Tibial nerve (tissue), 4 donors: ENCODE results near the gene NTNG2.

Experiments used
- EP300 ChIP-seq, 2 donors: sonication (generic); formaldehyde crosslinking; IDR thresholded peaks; one replicate each; pipeline ENCODE4 v1.6.1; 2017; ENCODE audit warnings: antibody characterized with exemption in 2 of 2, mild to moderate bottlenecking in 1 of 2
- POLR2A ChIP-seq, 2 donors: fragments of 450-650 bp; IDR thresholded peaks; one replicate each; pipeline ENCODE4 v1.6.1; 2017; ENCODE audit warnings: antibody characterized with exemption in 2 of 2, mild to moderate bottlenecking in 2 of 2, moderate library complexity in 2 of 2
- TF ChIP-seq, protein P1 (sequence below), 5 experiments: fragments of 200-600 bp in 3 of 5; fragments of 450-650 bp in 2 of 5; sonication (generic) in 3 of 5; IDR thresholded peaks; one replicate each; pipeline ENCODE4 v1.5.1; 2016 to 2019; ENCODE audit warnings: antibody characterized with exemption in 5 of 5, mild to moderate bottlenecking in 3 of 5, moderate library complexity in 2 of 5

GRCh38 chr9:132114102-132114707 is 47.7 kb upstream of the NTNG2 start:
- TF ChIP-seq, protein P1, sequence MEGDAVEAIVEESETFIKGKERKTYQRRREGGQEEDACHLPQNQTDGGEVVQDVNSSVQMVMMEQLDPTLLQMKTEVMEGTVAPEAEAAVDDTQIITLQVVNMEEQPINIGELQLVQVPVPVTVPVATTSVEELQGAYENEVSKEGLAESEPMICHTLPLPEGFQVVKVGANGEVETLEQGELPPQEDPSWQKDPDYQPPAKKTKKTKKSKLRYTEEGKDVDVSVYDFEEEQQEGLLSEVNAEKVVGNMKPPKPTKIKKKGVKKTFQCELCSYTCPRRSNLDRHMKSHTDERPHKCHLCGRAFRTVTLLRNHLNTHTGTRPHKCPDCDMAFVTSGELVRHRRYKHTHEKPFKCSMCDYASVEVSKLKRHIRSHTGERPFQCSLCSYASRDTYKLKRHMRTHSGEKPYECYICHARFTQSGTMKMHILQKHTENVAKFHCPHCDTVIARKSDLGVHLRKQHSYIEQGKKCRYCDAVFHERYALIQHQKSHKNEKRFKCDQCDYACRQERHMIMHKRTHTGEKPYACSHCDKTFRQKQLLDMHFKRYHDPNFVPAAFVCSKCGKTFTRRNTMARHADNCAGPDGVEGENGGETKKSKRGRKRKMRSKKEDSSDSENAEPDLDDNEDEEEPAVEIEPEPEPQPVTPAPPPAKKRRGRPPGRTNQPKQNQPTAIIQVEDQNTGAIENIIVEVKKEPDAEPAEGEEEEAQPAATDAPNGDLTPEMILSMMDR (IDR thresholded peaks at IDR 0.05) = no peak
- TF ChIP-seq EP300 (IDR thresholded peaks at IDR 0.05) (no peak), POLR2A (IDR thresholded peaks at IDR 0.05) (no peak)
